DMS114 treated with DMSO at 0.1 percent for 48 hours (cell line): ENCODE results near the gene MAP3K4.
"Not testable (repeated sequence)": the region's sequence is repeated elsewhere in the genome, so short reads cannot be mapped to it uniquely, and the experiment has no call there.

Source experiments
- DNase-seq: peaks from one replicate; lab custom pipeline; 2025; ENCODE audit not compliant: unreplicated experiment; lab: John Stamatoyannopoulos, UW

MAP3K4 gene

GRCh38 chr6:161117942-161118341, 126.4 kb downstream of the MAP3K4 start:
- DNase-seq, result no peak

GRCh38 chr6:161123319-161123718, 131.8 kb downstream of the MAP3K4 start:
- not testable (repeated sequence) for DNase-seq

GRCh38 chr6:161125591-161125990, 134.0 kb downstream of the MAP3K4 start:
- no peak for DNase-seq

GRCh38 chr6:161127071-161127740, 135.6 kb downstream of the MAP3K4 start:
- no peak for DNase-seq

- no peak for DNase-seq
Measured at GRCh38 chr6:161128230-161128629, 136.7 kb downstream of the MAP3K4 start.

- DNase-seq, result no peak
Measured at GRCh38 chr6:161128680-161129196, 137.2 kb downstream of the MAP3K4 start.

- no peak for DNase-seq
Measured at GRCh38 chr6:161130541-161130940, 139.0 kb downstream of the MAP3K4 start.

- no peak for DNase-seq
Measured at GRCh38 chr6:161130967-161131766, 139.6 kb downstream of the MAP3K4 start.

- no peak for DNase-seq
Measured at GRCh38 chr6:161132384-161132783, 140.8 kb downstream of the MAP3K4 start.

GRCh38 chr6:161133963-161134362, 142.4 kb downstream of the MAP3K4 start:
- no peak for DNase-seq

- DNase-seq, result no peak
Measured at GRCh38 chr6:161134550-161135298, 143.2 kb downstream of the MAP3K4 start.

GRCh38 chr6:161135695-161136591, 144.4 kb downstream of the MAP3K4 start:
- no peak for DNase-seq

- no peak for DNase-seq
Measured at GRCh38 chr6:161136655-161137054, 145.1 kb downstream of the MAP3K4 start.

GRCh38 chr6:161137320-161137719, 145.8 kb downstream of the MAP3K4 start:
- DNase-seq, result no peak

- DNase-seq, result no peak
Measured at GRCh38 chr6:161137839-161138542, 146.4 kb downstream of the MAP3K4 start.

- no peak for DNase-seq
Measured at GRCh38 chr6:161138543-161139303, 147.2 kb downstream of the MAP3K4 start.

- no peak for DNase-seq
Measured at GRCh38 chr6:161139304-161139765, 147.8 kb downstream of the MAP3K4 start.

- DNase-seq, result no peak
Measured at GRCh38 chr6:161139766-161140553, 148.4 kb downstream of the MAP3K4 start.
